Right cardiac atrium (tissue), 5 donors: ENCODE data around the gene KCNQ1OT1. TPM values are rescaled to one million over a fixed set of nuclear protein-coding genes. Genes with fewer than 3 reads are reported as not detected.

Experiments
- ATAC-seq, 2 donors: fragments of 200-7000 bp; cut with Tn5 transposase; one replicate each; pipeline versions ENCODE4 v1.8.0 to v1.9.1; 2020; ENCODE audit warnings: moderate library complexity in 2 of 2, mild to moderate bottlenecking in 1 of 2
- DNase-seq, 3 donors: peaks; one replicate each; pipeline ENCODE4 v3.0.0-alpha.2; 2020
- H3K27ac ChIP-seq: one replicate; pipeline ENCODE4 v1.5.1; 2013; ENCODE audit warnings: mild to moderate bottlenecking, low read length, control low read depth, moderate library complexity
- H3K27me3 ChIP-seq: one replicate; pipeline ENCODE4 v1.6.1; 2013; ENCODE audit not compliant: control insufficient read depth, insufficient read depth
- H3K4me1 ChIP-seq: one replicate; pipeline ENCODE4 v1.6.1; 2013; ENCODE audit warnings: low read length; ENCODE audit not compliant: control insufficient read depth, insufficient read depth
- H3K4me3 ChIP-seq: one replicate; pipeline ENCODE4 v1.5.1; 2013; ENCODE audit warnings: low read length, control low read depth
- H3K9me3 ChIP-seq: one replicate; pipeline ENCODE4 v1.6.1; 2013; ENCODE audit warnings: low read length; ENCODE audit not compliant: control insufficient read depth
- WGBS: extraction: QIAGEN DNeasy Blood & Tissue Kit; methylation state at CpG from one replicate; pipeline ENCODE4 v1.1.7; 2013; 5-methylcytosine and 5-hydroxymethylcytosine counted together
- intact Hi-C, 4 donors: fragments of 100-400 bp; cut with DNase I; formaldehyde crosslinking; loops; one replicate each; pipeline versions ENCODE4 v1.11.0 to v1.14.0; 2022 to 2023
- polyA plus RNA-seq: library from polyadenylated mRNA; stranded (reverse); fragments of 200-250 nt; gene quantifications from one replicate; pipeline ENCODE4 v1.2.3, GENCODE V29; 2013
- total RNA-seq, 4 donors: library from RNA; stranded (reverse); fragmentation: NEBNext Ultra II Directional; extraction: Animal tissue kit (Norgen Biotek cat#: 25700); gene quantifications; one replicate each; pipeline ENCODE4 v1.2.1, GENCODE V29; 2021
- donor health status: healthy with polysubstance abuse.
- donor health status: DM: no; HTN: yes; CAD: no.
- donor health status: DM: no; HTN: no; CAD: no.
- donor health status: DM: no; HTN: yes; CAD: no; lungs with severe emphysema.
- donor health status: DM: yes; HTN: yes; CAD: no.

The KCNQ1OT1 gene
- total and polyA plus RNA-seq, 5 donors, result 0.41 to 0.78 (median 0.53) TPM

DNA sequence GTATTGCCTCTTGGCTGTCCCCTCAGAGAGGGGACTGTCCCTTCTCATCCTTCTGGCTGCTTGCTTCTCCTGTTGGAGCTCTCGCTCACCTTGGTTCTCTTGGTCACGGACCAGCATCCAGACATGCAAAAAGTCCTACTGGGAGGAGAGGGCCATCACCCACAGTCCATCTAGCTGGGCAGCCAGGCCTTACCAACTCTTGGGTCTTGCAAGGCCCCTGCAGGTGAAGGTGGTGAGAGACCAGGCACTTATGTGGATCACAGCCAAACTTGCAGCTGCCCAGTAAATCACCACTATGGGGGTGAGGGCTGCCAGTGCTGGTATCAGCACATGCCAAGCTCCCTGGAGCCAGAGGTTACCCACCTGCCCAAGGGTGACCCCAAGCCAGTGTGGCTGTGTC lies 36.3 kb downstream of the KCNQ1OT1 start:
- WGBS, result 94% methylated on average over 2 of the region's 2 CpGs
- DNase-seq (no peak), ATAC-seq (no peak)
- intact Hi-C loops, result no loop called here
- Histone ChIP-seq H3K9me3 (no peaks in the 10 kb centered on the region), H3K4me1 (no peaks in the 10 kb centered on the region), H3K27ac (no peak overlapping the region), H3K27me3 (no peaks in the 10 kb centered on the region), H3K4me3 (no peak overlapping the region)

- H3K27ac ChIP-seq, result no peak overlapping the region
- peak in 1 of 3 donors; percentile 52 for DNase-seq
- H3K27me3 ChIP-seq, result no peaks in the 10 kb centered on the region
- intact Hi-C loops, result no loop called here
- 92% methylated on average over 19 of the region's 19 CpGs for WGBS
- no peak for ATAC-seq
- H3K4me1 ChIP-seq, result no peaks in the 10 kb centered on the region
- H3K9me3 ChIP-seq, result no peaks in the 10 kb centered on the region
- H3K4me3 ChIP-seq, result no peak overlapping the region
These were observed 37.1 kb downstream of the KCNQ1OT1 start for GRCh38 chr11:2662430-2663299.

DNA sequence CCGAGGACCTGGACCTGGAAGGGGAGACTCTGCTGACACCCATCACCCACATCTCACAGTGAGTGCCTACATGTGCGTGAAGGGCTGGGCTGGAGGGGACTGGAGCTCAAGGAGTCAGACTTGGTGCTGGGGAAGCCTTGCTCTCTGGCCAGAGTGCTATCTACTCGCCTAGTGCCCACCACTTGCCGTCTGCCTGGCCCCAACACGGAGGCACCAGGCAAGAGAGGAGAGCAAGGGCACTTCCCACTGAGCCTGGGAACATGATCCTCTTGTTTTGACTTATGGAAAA lies 37.8 kb downstream of the KCNQ1OT1 start:
- intact Hi-C loops, result no loop called here

DNA sequence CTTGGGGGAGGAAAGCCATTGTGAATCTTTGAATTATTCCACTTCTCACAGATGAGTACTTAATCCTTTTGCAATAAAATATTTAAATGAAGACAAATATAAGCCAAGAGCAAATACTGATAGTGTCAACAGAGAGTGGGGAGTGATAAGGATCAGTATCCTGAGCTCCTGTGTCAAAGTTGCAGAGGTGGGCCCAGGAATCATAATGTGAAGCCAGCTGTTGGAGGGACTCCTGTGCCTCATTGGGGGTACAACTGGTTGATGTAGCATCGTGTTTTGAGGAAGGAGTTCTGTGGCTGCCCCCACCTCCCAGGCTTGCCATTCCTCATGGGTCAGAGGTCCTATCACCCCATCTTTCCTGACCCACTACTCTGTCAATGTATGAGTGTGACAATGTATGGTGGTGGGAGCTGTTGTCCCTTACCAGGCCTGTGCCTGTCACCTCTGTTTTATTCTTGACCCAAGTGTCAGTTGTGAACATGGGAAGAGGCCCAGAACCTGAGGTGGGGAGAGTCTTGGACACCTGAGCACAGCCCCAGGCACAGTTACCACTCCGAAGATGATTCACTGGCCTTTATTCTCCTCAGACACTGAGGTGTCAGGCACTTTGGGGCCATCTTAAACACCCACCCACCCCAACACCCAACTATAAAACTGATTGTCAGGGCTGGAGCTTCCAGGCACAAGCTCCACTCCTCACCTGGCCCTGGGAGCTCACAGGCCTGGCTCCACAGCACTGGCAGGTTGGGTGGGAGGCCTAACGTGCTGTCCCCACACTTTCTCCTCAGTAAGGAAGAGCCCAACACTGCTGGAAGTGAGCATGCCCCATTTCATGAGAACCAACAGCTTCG lies 38.4 kb downstream of the KCNQ1OT1 start:
- Histone ChIP-seq H3K4me1 (no peaks in the 10 kb centered on the region), H3K27me3 (no peaks in the 10 kb centered on the region), H3K9me3 (no peaks in the 10 kb centered on the region), H3K27ac (no peak overlapping the region), H3K4me3 (no peak overlapping the region)
- DNase-seq, result no peak
- ATAC-seq, result no peak
- 92% methylated on average over 4 of the region's 4 CpGs for WGBS
- intact Hi-C loops, result no loop called here

More for the DNA sequence above, 37.8 kb downstream of the KCNQ1OT1 start:
- Histone ChIP-seq H3K27me3 (no peaks in the 10 kb centered on the region), H3K9me3 (no peaks in the 10 kb centered on the region), H3K4me3 (no peak overlapping the region), H3K27ac (no peak overlapping the region), H3K4me1 (no peaks in the 10 kb centered on the region)
- ATAC-seq, result no peak
- DNase-seq, result no peak
- 96% methylated on average over 5 of the region's 5 CpGs for WGBS

GRCh38 chr11:2660357-2660939 lies 39.3 kb downstream of the KCNQ1OT1 start:
- Histone ChIP-seq H3K27me3 (no peaks in the 10 kb centered on the region), H3K27ac (no peak overlapping the region), H3K4me1 (no peaks in the 10 kb centered on the region), H3K9me3 (no peaks in the 10 kb centered on the region), H3K4me3 (no peak overlapping the region)
- DNase-seq (no peak), ATAC-seq (no peak)
- WGBS, result 91% methylated on average over 2 of the region's 2 CpGs
- intact Hi-C loops, result no loop called here

DNA sequence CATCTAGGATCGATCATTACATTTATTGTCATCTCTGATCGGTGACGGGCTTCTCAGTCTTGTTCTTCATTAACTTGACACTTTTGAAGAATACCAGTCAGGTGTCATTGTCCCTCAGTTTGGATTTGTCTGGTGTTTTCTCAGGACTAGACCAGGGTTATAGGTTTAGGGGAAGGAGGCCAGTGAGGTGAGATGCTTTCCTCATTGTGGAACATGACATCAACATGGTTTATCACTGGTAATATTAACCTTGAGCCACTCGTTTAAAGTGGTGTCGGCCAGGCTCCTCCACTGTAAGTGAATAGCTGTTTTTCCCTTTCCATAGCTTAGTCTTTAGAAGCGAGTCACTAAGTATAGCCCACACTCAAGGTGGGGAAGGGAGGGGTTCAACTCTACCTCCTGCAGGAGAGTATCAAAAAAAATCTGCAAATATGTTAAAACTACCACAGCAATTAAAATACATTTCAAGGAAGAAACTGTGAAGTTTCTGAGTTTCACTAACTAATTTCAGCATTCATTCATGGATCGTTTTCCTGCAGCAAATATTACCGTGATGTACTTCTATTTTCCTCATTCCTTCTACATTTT lies 42.0 kb downstream of the KCNQ1OT1 start:
- ATAC-seq, result no peak
- no peak for DNase-seq
- no peaks in the 10 kb centered on the region for H3K4me1 ChIP-seq
- H3K9me3 ChIP-seq, result no peaks in the 10 kb centered on the region
- H3K4me3 ChIP-seq, result no peak overlapping the region
- no peak overlapping the region for H3K27ac ChIP-seq
- intact Hi-C loops, result no loop called here
- 90% methylated on average over 8 of the region's 8 CpGs for WGBS
- no peaks in the 10 kb centered on the region for H3K27me3 ChIP-seq

GRCh38 chr11:2656859-2657258 lies 42.9 kb downstream of the KCNQ1OT1 start:
- H3K4me3 ChIP-seq, result no peak overlapping the region
- H3K27ac ChIP-seq, result no peak overlapping the region
- H3K4me1 ChIP-seq, result no peaks in the 10 kb centered on the region
- intact Hi-C loops, result no loop called here
- 93% methylated on average over 1 of the region's 1 CpG for WGBS
- DNase-seq (no peak), ATAC-seq (no peak)
- H3K27me3 ChIP-seq, result no peaks in the 10 kb centered on the region
- no peaks in the 10 kb centered on the region for H3K9me3 ChIP-seq

- no peak for ATAC-seq
- intact Hi-C loops, result no loop called here
- Histone ChIP-seq H3K4me3 (no peak overlapping the region), H3K27me3 (no peaks in the 10 kb centered on the region), H3K9me3 (no peaks in the 10 kb centered on the region), H3K27ac (no peak overlapping the region), H3K4me1 (no peaks in the 10 kb centered on the region)
- no peak for DNase-seq
- 74% methylated on average over 6 of the region's 6 CpGs for WGBS
These were observed 43.8 kb downstream of the KCNQ1OT1 start for GRCh38 chr11:2655834-2656622.

GRCh38 chr11:2655016-2655719 lies 44.6 kb downstream of the KCNQ1OT1 start:
- ATAC-seq, result no peak
- intact Hi-C loops, result no loop called here
- WGBS, result 93% methylated on average over 6 of the region's 6 CpGs
- Histone ChIP-seq H3K27ac (no peak overlapping the region), H3K4me1 (no peaks in the 10 kb centered on the region), H3K4me3 (no peak overlapping the region), H3K9me3 (no peaks in the 10 kb centered on the region), H3K27me3 (no peaks in the 10 kb centered on the region)
- DNase-seq, result no peak
